ENCODE results near the gene MTFR1L.

- TF ChIP-seq CTCF (IDR thresholded peaks at IDR 0.05; ENCODE audit: insufficient read depth, low read depth, low read length) (no peak), EZH2 (IDR thresholded peaks at IDR 0.05; ENCODE audit: insufficient read depth, low read length) (no peak)
These were observed 6.8 kb downstream of the MTFR1L start for GRCh38 chr1:25826571-25826970.
